GM12872 (cell line): ENCODE measurements around the gene HOXC13.

ENCODE experiments used
- CTCF ChIP-seq: IDR thresholded peaks from 3 replicates; pipeline ENCODE4 v1.5.1; 2011; ENCODE audit warnings: low read depth, mild to moderate bottlenecking, low read length, moderate library complexity; ENCODE audit not compliant: insufficient read depth

The HOXC13 gene

GRCh38 chr12:53941750-53942149 is 3.1 kb downstream of the HOXC13 start:
- TF ChIP-seq CTCF: no peak

GRCh38 chr12:53942467-53942997 is 3.9 kb downstream of the HOXC13 start:
- TF ChIP-seq CTCF: no peak

- no peak for TF ChIP-seq CTCF
Measured at GRCh38 chr12:53944209-53944608, 5.6 kb downstream of the HOXC13 start.

GRCh38 chr12:53944907-53945847 is 6.5 kb downstream of the HOXC13 start:
- no peak for TF ChIP-seq CTCF

GRCh38 chr12:53947743-53948142 is 9.1 kb downstream of the HOXC13 start:
- no peak for TF ChIP-seq CTCF

GRCh38 chr12:53948650-53949593 is 10.3 kb downstream of the HOXC13 start:
- TF ChIP-seq CTCF: no peak
